Pancreas (tissue), 10 donors: ENCODE results near the gene BCS1L. TPM values are rescaled to one million over a fixed set of nuclear protein-coding genes. Genes with fewer than 3 reads are reported as not detected.

Experiments used
- ATAC-seq, 4 donors: fragments of 200-7000 bp; cut with Tn5 transposase; one replicate each; pipeline versions ENCODE4 v1.8.0 to v1.9.1; 2020; ENCODE audit warnings: mild to moderate bottlenecking in 4 of 4, moderate library complexity in 4 of 4
- DNase-seq, 6 donors: peaks; one replicate each; pipeline ENCODE4 v3.0.0-alpha.2; 2020
- FAIRE-seq: peaks from 2 replicates; lab custom pipeline; 2012; peaks lifted over from hg19 to GRCh38; lab: Jason Lieb, UNC
- H3K27ac ChIP-seq, 4 donors: fragments of 200-600 bp; sonication (generic); 1 replicate in 3 of 4; 2 replicates in 1 of 4; pipeline versions ENCODE4 v1.5.0 to v1.8.0; 2020
- H3K27me3 ChIP-seq, 4 donors: fragments of 200-600 bp; one replicate each; pipeline ENCODE4 v1.8.0; 2021
- H3K36me3 ChIP-seq, 3 donors: fragments of 200-600 bp; sonication (generic) in 1 of 3; one replicate each; pipeline versions ENCODE4 v1.5.0 to v1.8.0; 2020 to 2021
- H3K4me1 ChIP-seq, 3 donors: fragments of 200-600 bp; one replicate each; pipeline ENCODE4 v1.8.0; 2021
- H3K4me3 ChIP-seq, 4 donors: fragments of 200-600 bp; sonication (generic) in 2 of 4; one replicate each; pipeline versions ENCODE4 v1.5.0 to v1.8.0; 2020 to 2021
- H3K9me3 ChIP-seq, 4 donors: fragments of 200-600 bp; one replicate each; pipeline ENCODE4 v1.8.0; 2021
- WGBS, 2 donors: extraction: QIAGEN DNeasy Blood & Tissue Kit; methylation state at CpG; one replicate each; pipeline ENCODE4 v1.1.7; 2013; 5-methylcytosine and 5-hydroxymethylcytosine counted together
- intact Hi-C, 3 donors: fragments of 100-400 bp; cut with DNase I; formaldehyde crosslinking; loops; one replicate each; pipeline versions ENCODE4 v1.11.1 to v1.14.2; 2022
- polyA plus RNA-seq, 2 donors: library from polyadenylated mRNA; stranded (reverse); fragments of 200-250 nt; gene quantifications; one replicate each; pipeline ENCODE4 v1.2.3, GENCODE V29; 2013
- total RNA-seq, 6 donors: library from RNA; stranded (reverse); fragmentation: NEBNext Ultra II Directional in 4 of 6; extraction: Animal tissue kit (Norgen Biotek cat#: 25700) in 4 of 6; gene quantifications; one replicate each; pipeline versions ENCODE4 v1.2.1 to v1.2.4, GENCODE V29; 2021 to 2023
- TF ChIP-seq, protein P1 (sequence below), 4 donors: fragments of 200-600 bp; sonication (generic) in 3 of 4; IDR thresholded peaks; one replicate each; pipeline versions ENCODE4 v1.5.0 to v1.8.0; 2021; ENCODE audit warnings: antibody characterized with exemption in 4 of 4
- donor health status: healthy with polysubstance abuse.
- donor health status: DM: no; HTN: no; CAD: no; lungs with moderate emphysema.
- donor health status: DM: no; HTN: no; CAD: no.
- donor health status: control.
- donor health status: control.
- donor health status: Bipolar disorder and iron deficiency.
- donor health status: DM: yes; HTN: yes; CAD: no.
- donor health status: DM: no; HTN: no; CAD: no.
- donor health status: DM: no; HTN: no; CAD: no.
- donor health status: DM: yes; HTN: yes; CAD: no.

Gene BCS1L
- total and polyA plus RNA-seq, 8 donors = 16.3 to 110 (median 27.4) TPM

DNA sequence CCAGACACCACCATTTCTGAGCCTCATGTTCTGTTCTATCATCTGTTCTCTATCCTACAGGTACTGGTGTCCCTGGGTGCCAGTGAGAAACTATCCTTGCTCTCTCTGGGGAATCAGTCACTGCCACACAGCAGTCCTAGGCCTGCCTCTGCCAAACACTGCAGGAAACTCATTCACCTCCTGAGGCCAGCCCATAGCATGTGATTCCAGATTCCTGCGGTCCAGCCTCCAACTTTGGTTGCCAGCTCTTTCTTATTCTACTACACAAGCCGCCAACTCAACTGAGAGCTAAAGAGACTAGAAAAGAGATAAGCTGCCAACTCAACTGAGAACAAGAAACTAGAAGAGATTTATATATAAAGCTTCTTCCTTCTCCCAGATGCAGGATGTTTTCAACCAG, 42.3 kb downstream of the BCS1L start:
- Histone ChIP-seq H3K4me3 (no peak overlapping the region), H3K27me3 (no peaks in the 10 kb centered on the region), H3K36me3 (peaks cover 0 to 6% (median 0%) of the 10 kb centered on the region in 3 donors), H3K9me3 (no peaks in the 10 kb centered on the region), H3K4me1 (no peaks in the 10 kb centered on the region), H3K27ac (no peak overlapping the region)
- ATAC-seq (no peak), DNase-seq (no peak), FAIRE-seq (no peak)
- WGBS, 2 donors = 87 to 88% methylated on average over 2 of the region's 2 CpGs
- intact Hi-C loops = no loop called here
- TF ChIP-seq, protein P1, sequence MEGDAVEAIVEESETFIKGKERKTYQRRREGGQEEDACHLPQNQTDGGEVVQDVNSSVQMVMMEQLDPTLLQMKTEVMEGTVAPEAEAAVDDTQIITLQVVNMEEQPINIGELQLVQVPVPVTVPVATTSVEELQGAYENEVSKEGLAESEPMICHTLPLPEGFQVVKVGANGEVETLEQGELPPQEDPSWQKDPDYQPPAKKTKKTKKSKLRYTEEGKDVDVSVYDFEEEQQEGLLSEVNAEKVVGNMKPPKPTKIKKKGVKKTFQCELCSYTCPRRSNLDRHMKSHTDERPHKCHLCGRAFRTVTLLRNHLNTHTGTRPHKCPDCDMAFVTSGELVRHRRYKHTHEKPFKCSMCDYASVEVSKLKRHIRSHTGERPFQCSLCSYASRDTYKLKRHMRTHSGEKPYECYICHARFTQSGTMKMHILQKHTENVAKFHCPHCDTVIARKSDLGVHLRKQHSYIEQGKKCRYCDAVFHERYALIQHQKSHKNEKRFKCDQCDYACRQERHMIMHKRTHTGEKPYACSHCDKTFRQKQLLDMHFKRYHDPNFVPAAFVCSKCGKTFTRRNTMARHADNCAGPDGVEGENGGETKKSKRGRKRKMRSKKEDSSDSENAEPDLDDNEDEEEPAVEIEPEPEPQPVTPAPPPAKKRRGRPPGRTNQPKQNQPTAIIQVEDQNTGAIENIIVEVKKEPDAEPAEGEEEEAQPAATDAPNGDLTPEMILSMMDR (IDR thresholded peaks at IDR 0.05) = no peak

DNA sequence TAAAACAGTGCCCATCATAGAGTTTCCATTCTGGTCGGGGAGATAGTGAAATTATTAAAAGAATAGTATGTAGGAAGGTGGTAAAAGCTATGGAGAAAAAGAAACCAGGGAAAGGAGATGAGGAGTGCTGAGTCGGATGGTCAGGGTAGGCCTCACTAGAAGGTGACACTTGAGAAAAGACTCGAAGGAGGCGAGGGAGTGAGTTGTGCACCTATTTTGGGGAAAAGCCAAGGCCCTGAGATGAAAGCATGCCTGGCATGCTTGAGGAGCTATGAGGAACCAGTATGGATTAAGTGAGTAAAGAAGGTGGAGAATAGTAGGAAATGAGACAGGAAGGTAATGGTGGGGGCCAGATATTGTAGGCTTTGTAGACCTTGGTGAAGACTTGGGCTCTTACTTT, 43.9 kb downstream of the BCS1L start:
- 74 to 83% methylated on average over 4 of the region's 4 CpGs for WGBS, 2 donors
- FAIRE-seq (no peak), ATAC-seq (no peak), DNase-seq (no peak)
- Histone ChIP-seq H3K4me3 (no peak overlapping the region), H3K36me3 (peaks cover 0 to 6% (median 0%) of the 10 kb centered on the region in 3 donors), H3K4me1 (no peaks in the 10 kb centered on the region), H3K27me3 (no peaks in the 10 kb centered on the region), H3K27ac (no peak overlapping the region), H3K9me3 (no peaks in the 10 kb centered on the region)
- intact Hi-C loops = no loop called here
- TF ChIP-seq, protein P1 (IDR thresholded peaks at IDR 0.05) = no peak

- intact Hi-C loops = no loop called here
- WGBS, 2 donors = 82 to 93% methylated on average over 4 of the region's 4 CpGs
- H3K36me3 ChIP-seq = no peaks in the 10 kb centered on the region
- FAIRE-seq (no peak), ATAC-seq (no peak), DNase-seq (no peak)
- H3K9me3 ChIP-seq = no peaks in the 10 kb centered on the region
- no peak overlapping the region for H3K4me3 ChIP-seq
- H3K27ac ChIP-seq = no peak overlapping the region
- peaks cover 0 to 6% (median 0%) of the 10 kb centered on the region in 3 donors for H3K4me1 ChIP-seq
- no peaks in the 10 kb centered on the region for H3K27me3 ChIP-seq
- TF ChIP-seq, protein P1 (IDR thresholded peaks at IDR 0.05) = no peak
Observed at GRCh38 chr2:218708086-218708485, 48.6 kb downstream of the BCS1L start.

DNA sequence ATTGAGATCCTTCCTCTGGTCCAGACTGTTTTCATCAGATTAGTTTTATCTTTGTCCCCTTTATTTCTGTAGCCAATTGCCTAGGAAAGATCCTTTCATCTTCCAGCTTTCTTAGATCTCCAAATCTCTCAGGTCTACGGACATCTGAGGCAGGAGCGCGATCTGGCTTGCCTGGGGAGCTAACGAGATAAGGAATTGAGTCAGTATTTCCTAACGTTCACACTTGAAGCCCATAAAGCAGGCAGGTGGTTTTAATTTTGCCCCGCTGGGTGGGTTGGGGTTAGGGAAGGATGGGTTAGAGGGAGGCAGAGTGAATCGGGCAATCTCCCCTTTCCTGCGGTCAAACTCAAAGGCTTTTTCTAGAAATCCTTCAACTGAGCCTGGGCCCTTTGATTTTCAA, 50.4 kb downstream of the BCS1L start:
- H3K4me3 ChIP-seq = no peak overlapping the region
- no peaks in the 10 kb centered on the region for H3K27me3 ChIP-seq
- intact Hi-C loops = no loop called here
- H3K4me1 ChIP-seq = peaks cover 0 to 6% (median 0%) of the 10 kb centered on the region in 3 donors
- FAIRE-seq (no peak), ATAC-seq (no peak), DNase-seq (peak in 1 of 6 donors; percentile 15)
- no peaks in the 10 kb centered on the region for H3K36me3 ChIP-seq
- WGBS, 2 donors = 74 to 79% methylated on average over 8 of the region's 8 CpGs
- H3K9me3 ChIP-seq = no peaks in the 10 kb centered on the region
- H3K27ac ChIP-seq = no peak overlapping the region
- TF ChIP-seq, protein P1 (IDR thresholded peaks at IDR 0.05) = no peak

DNA sequence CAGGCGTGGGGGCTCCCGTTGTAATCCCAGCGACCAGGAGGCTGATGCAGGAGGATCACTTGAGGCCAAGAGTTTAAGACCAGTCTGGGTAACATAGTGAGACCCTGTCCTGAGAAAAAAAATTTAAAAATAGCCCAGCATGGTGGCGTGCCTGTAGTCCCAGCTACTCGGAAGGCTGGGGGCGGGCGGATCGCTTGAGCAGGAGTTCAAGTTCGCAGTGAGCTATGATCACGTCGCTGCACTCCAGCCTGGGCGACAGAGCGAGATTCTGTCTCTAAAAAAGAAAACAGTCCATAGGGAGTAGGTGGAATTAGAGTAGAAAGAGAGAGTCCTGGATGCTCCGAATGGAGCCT, 50.8 kb downstream of the BCS1L start:
- Histone ChIP-seq H3K4me1 (peaks cover 0 to 6% (median 0%) of the 10 kb centered on the region in 3 donors), H3K4me3 (peak overlapping the region; percentile 9 to 93 (median 76)), H3K27me3 (no peaks in the 10 kb centered on the region), H3K27ac (peak overlapping the region in 1 of 4 donors; percentile 87), H3K36me3 (no peaks in the 10 kb centered on the region), H3K9me3 (no peaks in the 10 kb centered on the region)
- WGBS, 2 donors = 36 to 46% methylated on average over 14 of the region's 14 CpGs
- TF ChIP-seq, protein P1 (IDR thresholded peaks at IDR 0.05) = no peak
- FAIRE-seq = no peak
- no peak for ATAC-seq
- intact Hi-C loops = no loop called here
- DNase-seq = no peak
